NCI-H524 treated with DMSO at 0.1 percent for 48 hours (cell line): ENCODE data around the gene ZNF730.
"Not testable (repeated sequence)": the region's sequence is repeated elsewhere in the genome, so short reads cannot be mapped to it uniquely, and the experiment has no call there.

Experiments used
- DNase-seq: peaks from one replicate; lab custom pipeline; 2025; lab: John Stamatoyannopoulos, UW

The ZNF730 gene

GRCh38 chr19:23116802-23117571 is at the start of gene ZNF730:
Gene ZNF730 (plus strand): TSS chr19:23117025. CDS start chr19:23117174, 149 bp downstream.
- DNase-seq, result peak; percentile 21

GRCh38 chr19:23070353-23071146 is 46.3 kb upstream of the ZNF730 start:
- DNase-seq, result no peak

- no peak for DNase-seq
Observed at GRCh38 chr19:23071147-23071511, 45.7 kb upstream of the ZNF730 start.

DNA sequence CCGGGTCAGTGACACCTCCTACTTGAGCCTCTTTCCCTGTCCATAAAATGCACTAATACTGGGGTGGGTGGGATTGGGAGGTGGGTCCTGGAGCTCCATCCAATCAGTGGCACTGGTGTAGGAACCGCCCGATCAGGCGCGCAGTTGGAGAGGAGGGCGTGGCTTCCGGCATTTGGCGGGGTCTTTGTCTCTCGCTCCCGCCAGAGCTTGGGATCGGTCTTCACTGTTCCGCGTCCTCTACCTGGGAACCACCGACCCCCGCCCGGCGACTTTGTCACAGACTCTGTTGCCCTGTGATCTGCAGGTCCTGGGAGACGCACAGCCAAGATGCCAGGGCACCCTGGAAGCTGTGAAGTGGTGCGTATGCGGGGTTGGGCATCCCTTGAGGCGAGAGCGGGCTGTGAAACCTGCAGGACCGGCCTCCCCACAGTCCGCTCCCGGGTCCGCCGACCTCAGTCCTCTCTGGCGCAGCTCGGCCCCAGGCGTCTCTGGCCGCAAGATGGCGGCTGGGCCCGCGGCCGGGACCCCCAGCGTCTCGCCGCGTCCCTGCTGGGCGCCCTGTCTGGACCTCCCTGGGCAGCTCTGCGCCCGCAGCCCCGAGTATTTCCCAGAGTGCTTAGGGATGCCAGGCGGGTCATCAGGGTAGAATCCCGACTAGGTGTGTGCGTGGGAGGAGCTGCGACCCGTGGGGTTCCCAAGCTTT is 41.6 kb upstream of the ZNF730 start:
- peak; percentile 25 for DNase-seq

- DNase-seq, result not testable (repeated sequence)
Observed at GRCh38 chr19:23077776-23078175, 39.0 kb upstream of the ZNF730 start.

GRCh38 chr19:23093832-23094231 is 23.0 kb upstream of the ZNF730 start:
- no peak for DNase-seq

- DNase-seq, result no peak
Observed at GRCh38 chr19:23095418-23095817, 21.4 kb upstream of the ZNF730 start.

DNA sequence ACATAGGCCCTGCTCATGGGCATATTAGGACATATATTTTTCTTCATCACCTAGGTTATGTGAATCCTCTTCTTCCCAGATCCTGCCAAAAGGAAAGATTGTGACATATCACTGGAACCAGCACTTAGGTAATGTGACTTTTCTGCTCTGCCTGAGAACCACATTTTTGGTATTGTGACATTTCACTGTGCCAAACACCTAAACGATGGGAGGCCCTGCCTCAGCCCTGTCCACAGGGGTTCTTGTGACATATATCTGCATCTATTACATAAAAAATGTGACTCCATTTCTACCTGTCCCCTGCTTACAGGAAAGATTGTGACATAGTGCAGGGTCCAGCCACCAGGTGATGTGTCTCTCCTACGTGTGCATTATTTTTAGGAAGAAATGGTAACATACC is 18.5 kb upstream of the ZNF730 start:
- no peak for DNase-seq

DNA sequence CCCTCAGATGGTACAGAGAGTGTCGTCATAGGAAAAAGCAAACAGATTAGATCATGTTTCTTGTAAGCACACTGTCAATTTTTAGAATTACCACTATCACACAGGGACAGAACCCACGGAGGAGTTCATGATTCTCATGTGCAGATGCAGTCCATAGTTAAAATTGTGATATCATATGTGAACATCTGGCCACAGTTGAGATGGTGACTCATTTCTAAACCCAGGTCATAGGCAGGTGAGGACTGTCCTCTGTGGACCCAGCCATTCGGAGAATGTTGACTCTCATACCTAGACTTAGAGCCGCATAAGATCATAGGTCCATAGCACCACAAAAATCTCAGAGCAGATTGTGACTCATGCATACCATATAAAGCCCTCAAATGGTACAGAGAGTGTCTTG is 17.8 kb upstream of the ZNF730 start:
- DNase-seq, result no peak

DNA sequence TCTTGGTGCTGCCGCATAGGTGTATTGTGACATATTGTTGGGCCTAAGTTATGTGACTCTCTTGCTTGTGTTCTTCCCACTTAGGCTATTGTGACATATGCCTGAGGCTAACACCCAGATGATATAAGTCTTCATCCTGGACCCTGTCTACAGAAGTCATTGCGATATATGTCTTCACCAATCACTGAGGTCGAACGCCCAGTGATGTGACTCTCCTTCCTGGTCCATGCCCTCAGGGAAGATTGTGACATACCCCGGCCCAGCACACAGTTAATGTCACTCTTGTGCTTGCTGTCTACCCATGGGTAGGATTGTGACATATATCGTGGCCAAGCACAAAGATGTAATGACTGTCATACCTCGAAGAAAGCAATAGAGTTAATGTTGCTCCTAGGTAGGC is 16.9 kb upstream of the ZNF730 start:
- no peak for DNase-seq

GRCh38 chr19:23101241-23101640 is 15.6 kb upstream of the ZNF730 start:
- no peak for DNase-seq

DNA sequence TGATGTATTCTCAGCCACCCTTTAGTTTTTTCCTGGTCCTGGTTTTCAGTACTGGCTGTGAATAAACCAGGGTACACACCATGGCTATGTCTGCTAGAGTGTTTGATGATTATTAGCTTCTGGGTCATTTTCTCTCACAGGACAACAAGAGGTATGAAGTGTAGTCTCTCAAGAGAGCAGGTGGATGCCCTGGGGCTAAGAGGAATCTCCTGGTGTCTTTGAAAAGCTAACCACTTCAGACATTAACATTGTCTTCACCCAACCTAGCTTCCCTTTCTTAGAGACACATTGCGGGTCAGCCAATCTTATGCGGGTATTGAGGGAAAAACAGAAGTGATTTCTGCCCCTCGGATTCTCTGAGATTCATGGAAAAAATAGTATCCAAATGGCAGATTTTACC is 1.6 kb downstream of the ZNF730 start:
- DNase-seq, result no peak

GRCh38 chr19:23134211-23134610 is 17.4 kb downstream of the ZNF730 start:
- DNase-seq, result not testable (repeated sequence)

DNA sequence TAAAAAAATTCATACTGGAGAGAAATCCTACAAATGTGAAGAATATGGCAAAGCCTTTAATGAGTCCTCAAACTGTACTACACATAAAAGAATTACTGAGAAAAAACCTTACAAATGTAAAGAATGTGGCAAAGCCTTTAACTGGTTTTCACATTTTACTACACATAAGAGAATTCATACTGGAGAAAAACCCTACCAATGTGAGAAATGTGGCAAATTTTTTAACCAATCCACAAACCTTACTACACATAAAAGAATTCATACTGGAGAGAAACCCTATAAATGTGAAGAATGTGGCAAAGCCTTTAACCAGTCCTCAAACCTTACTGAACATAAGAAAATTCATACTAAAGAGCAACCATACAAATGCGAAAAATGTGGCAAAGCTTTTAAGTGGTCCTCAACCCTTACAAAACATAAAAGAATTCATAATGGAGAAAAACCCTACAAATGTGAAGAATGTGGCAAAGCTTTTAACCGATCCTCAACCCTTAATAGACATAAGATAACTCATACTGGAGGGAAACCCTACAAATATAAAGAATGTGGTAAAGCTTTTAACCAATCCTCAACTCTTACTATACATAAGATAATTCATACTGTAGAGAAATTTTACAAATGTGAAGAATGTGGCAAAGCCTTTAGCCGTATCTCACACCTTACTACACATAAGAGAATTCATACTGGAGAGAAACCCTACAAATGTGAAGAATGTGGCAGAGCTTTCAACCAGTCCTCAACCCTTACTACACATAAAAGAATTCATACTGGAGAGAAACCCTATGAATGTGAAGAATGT is 29.0 kb downstream of the ZNF730 start:
- no peak for DNase-seq

DNA sequence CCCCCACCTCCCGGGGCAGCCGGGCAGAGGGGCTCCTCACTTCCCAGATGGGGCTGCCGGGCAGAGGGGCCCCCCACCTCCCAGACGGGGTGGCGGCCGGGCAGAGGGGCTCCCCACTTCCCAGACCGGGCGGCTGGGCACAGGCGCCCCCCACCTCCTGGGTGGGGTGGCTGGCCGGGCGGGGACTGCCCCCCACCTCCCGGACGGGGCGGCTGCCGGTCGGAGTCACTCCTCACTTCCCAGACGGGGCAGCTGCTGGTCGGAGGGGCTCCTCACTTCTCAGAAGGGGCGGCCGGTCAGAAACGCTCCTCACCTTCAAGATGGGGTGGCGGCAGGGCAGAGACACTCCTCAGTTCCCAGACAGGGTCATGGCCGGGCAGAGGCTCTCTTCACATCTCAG is 43.9 kb downstream of the ZNF730 start:
- no peak for DNase-seq

DNA sequence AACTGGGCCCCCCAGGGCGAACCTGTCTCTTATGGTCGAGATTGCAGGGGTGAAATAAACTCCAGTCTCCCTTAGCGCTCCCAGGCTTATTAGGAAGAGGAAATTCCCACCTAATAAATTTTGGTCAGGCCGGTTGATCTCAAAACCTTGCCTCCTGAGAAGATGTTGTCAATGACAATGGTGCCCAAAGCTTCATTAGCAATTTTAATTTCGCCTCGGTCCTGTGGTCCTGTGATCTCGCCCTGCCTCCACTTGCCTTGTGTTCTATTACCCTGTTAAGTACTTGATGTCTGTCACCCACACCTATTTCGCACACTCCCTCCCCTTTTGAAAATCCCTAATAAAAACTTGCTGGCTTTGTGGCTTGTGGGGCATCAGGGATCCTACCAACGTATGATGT is 51.5 kb downstream of the ZNF730 start:
- DNase-seq, result not testable (repeated sequence)

DNA sequence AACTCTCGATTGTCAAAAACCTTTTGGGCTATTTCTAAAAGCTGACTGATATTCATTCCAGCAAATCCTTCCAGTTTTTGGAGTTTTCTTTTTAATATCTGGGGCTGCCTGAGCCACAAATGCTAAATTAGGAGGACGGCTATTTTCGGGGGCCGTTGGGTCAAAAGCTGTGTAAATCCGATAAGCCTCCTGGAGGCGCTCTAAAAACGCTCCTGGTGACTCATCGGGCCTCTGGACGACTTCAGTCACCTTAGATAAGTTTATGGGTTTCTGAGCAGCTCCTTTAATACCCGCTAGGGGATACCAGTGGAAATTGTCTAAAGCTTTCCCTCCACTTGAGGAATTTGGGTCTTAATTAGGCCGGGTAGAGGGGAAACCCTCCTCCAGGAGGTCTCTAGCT is 66.4 kb downstream of the ZNF730 start:
- DNase-seq, result no peak

DNA sequence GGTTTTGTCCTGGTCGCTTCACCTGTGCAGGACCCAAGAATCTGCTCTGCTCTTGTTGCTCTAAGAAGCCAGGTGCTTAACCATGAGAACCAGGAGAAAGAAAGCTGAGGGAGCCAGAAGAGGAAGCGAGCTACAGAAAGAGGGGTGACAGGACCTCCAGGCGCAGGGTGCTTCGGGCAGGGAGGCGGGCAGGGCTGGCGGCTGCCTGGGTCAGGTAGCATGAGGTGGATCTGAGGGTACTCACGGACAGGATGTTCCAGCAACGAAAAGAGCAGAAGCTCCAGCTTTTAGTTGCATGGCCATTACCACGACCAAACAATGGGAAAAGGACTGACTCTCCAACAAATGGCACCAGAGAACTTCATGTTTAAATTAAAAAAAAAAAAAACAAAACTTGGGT is 73.5 kb downstream of the ZNF730 start:
- no peak for DNase-seq
